Hepatocyte (in vitro differentiated cells): ENCODE data around the gene PLSCR3. TPM values are rescaled to one million over a fixed set of nuclear protein-coding genes. Genes with fewer than 3 reads are reported as not detected.

Source experiments
- DNase-seq: peaks from one replicate; pipeline ENCODE4 v3.0.0-alpha.2; 2016; ENCODE audit warnings: low spot score
- H2AFZ ChIP-seq: fragments of 200-600 bp; sonication (generic); 2 replicates; pipeline ENCODE4 v1.6.0; 2016; ENCODE audit warnings: antibody characterized with exemption, mild to moderate bottlenecking
- H3K27ac ChIP-seq: fragments of 200-600 bp; sonication (generic); 2 replicates; pipeline ENCODE4 v1.5.1; 2016; ENCODE audit warnings: mild to moderate bottlenecking
- H3K27me3 ChIP-seq: fragments of 200-600 bp; sonication (generic); 2 replicates; pipeline ENCODE4 v1.6.1; 2016
- H3K36me3 ChIP-seq: fragments of 200-600 bp; sonication (generic); replicated peaks from 2 replicates; pipeline ENCODE4 v1.5.1; 2016; ENCODE audit warnings: low read depth; ENCODE audit not compliant: insufficient read depth
- H3K4me1 ChIP-seq: fragments of 200-600 bp; sonication (generic); 2 replicates; pipeline ENCODE4 v1.5.1; 2016; ENCODE audit warnings: mild to moderate bottlenecking, moderate library complexity; ENCODE audit not compliant: insufficient read depth
- H3K4me2 ChIP-seq: fragments of 200-600 bp; sonication (generic); 2 replicates; pipeline ENCODE4 v1.6.0; 2016
- H3K4me3 ChIP-seq: fragments of 200-600 bp; sonication (generic); 2 replicates; pipeline ENCODE4 v1.5.1; 2016; ENCODE audit warnings: mild to moderate bottlenecking
- H3K79me2 ChIP-seq: fragments of 200-600 bp; sonication (generic); 2 replicates; pipeline ENCODE4 v1.6.0; 2017; ENCODE audit warnings: mild to moderate bottlenecking
- H3K9me2 ChIP-seq: fragments of 200-600 bp; sonication (generic); replicated peaks from 2 replicates; pipeline ENCODE4 v1.6.0; 2017; ENCODE audit warnings: mild to moderate bottlenecking; ENCODE audit not compliant: insufficient read depth
- H3K9me3 ChIP-seq: fragments of 200-600 bp; sonication (generic); 2 replicates; pipeline ENCODE4 v1.5.1; 2016; ENCODE audit warnings: low read depth, mild to moderate bottlenecking
- H4K20me1 ChIP-seq: fragments of 200-600 bp; sonication (generic); 2 replicates; pipeline ENCODE4 v1.6.0; 2016; ENCODE audit warnings: mild to moderate bottlenecking; ENCODE audit not compliant: insufficient read depth, poor library complexity, severe bottlenecking
- CTCF ChIP-seq: fragments of 200-600 bp; sonication (generic); IDR thresholded peaks from 2 replicates; pipeline ENCODE4 v1.5.1; 2016; ENCODE audit warnings: antibody characterized with exemption, mild to moderate bottlenecking; ENCODE audit not compliant: poor library complexity
- EZH2 ChIP-seq: fragments of 200-600 bp; sonication (generic); IDR thresholded peaks from 2 replicates; pipeline ENCODE4 v1.6.1; 2016; ENCODE audit warnings: antibody characterized with exemption, mild to moderate bottlenecking, borderline replicate concordance
- EZH2phosphoT487 ChIP-seq: fragments of 200-600 bp; sonication (generic); IDR thresholded peaks from one replicate; pipeline ENCODE4 v1.6.1; 2018; ENCODE audit warnings: antibody characterized with exemption, mild to moderate bottlenecking, low read depth, moderate library complexity; ENCODE audit not compliant: unreplicated experiment, severe bottlenecking
- WGBS: methylation state at CpG from one replicate; pipeline ENCODE4 v1.1.6; 2016; ENCODE audit warnings: low lambda C conversion rate; ENCODE audit errors: missing lambda C conversion rate; 5-methylcytosine and 5-hydroxymethylcytosine counted together
- polyA plus RNA-seq: library from polyadenylated mRNA; unstranded; fragments of >200 nt; fragmentation: Nextera tagmentation; extraction: Ambion mirVana; gene quantifications from 2 replicates; pipeline ENCODE4 v1.2.1, GENCODE V29; 2016
- total RNA-seq: library from RNA; depleted of rRNA; stranded (reverse); fragments of >200 nt; gene quantifications from 2 replicates; pipeline ENCODE4 v1.2.3, GENCODE V29; 2014

The PLSCR3 gene
- total and polyA plus RNA-seq, 2 experiments from 2014 or later: 17.6 to 59.6 TPM

GRCh38 chr17:7380855-7381683, 13.3 kb downstream of the PLSCR3 start, which contains the start of gene TNK1:
Gene TNK1, plus strand, starts transcription at chr17:7381089. Its CDS starts 1,838 bp downstream, at chr17:7382927.
- WGBS: 5% methylated on average over 31 of the region's 52 CpGs
- TF ChIP-seq CTCF: no peak
- TF ChIP-seq EZH2: no peak
- TF ChIP-seq EZH2phosphoT487: no peak
- H2AFZ ChIP-seq: peak within 1 kb of the TSS; percentile 85

GRCh38 chr17:7380321-7380720, 14.0 kb downstream of the PLSCR3 start:
- peak overlapping the region; percentile 99 for H3K4me2 ChIP-seq
- no peaks in the 10 kb centered on the region for H4K20me1 ChIP-seq
- H2AFZ ChIP-seq: peak overlapping the region; percentile 85
- peak; percentile 60 for DNase-seq
- 44% methylated on average over 7 of the region's 7 CpGs for WGBS
- peak overlapping the region; percentile 51 for H3K4me3 ChIP-seq
- TF ChIP-seq EZH2phosphoT487 (no peak), CTCF (no peak), EZH2 (no peak)
- peak overlapping the region; percentile 57 for H3K27ac ChIP-seq
- no peaks in the 10 kb centered on the region for H3K36me3 ChIP-seq
- H3K79me2 ChIP-seq: peaks cover 9% of the 10 kb centered on the region
- H3K27me3 ChIP-seq: no peaks in the 10 kb centered on the region
- H3K4me1 ChIP-seq: peaks cover 11% of the 10 kb centered on the region
- no peaks in the 10 kb centered on the region for H3K9me3 ChIP-seq
- H3K9me2 ChIP-seq: no peaks in the 10 kb centered on the region

More at GRCh38 chr17:7380855-7381683, 13.3 kb downstream of the PLSCR3 start, which contains the start of gene TNK1:
- peaks cover 9% of the 10 kb centered on the region for H3K79me2 ChIP-seq
- no peaks in the 10 kb centered on the region for H3K27me3 ChIP-seq
- peak; percentile 74 for DNase-seq
- H3K9me3 ChIP-seq: no peaks in the 10 kb centered on the region
- peak within 1 kb of the TSS; percentile 51 for H3K4me3 ChIP-seq
- peak within 1 kb of the TSS; percentile 57 for H3K27ac ChIP-seq
- peak within 1 kb of the TSS; percentile 99 for H3K4me2 ChIP-seq
- no peaks in the 10 kb centered on the region for H4K20me1 ChIP-seq
- H3K9me2 ChIP-seq: no peaks in the 10 kb centered on the region
- no peaks in the 10 kb centered on the region for H3K36me3 ChIP-seq
- H3K4me1 ChIP-seq: peaks cover 11% of the 10 kb centered on the region

GRCh38 chr17:7379134-7379533, 15.2 kb downstream of the PLSCR3 start:
- no peak for DNase-seq
- WGBS: 96% methylated on average over 3 of the region's 3 CpGs
- H4K20me1 ChIP-seq: no peaks in the 10 kb centered on the region
- H3K9me3 ChIP-seq: no peaks in the 10 kb centered on the region
- H3K79me2 ChIP-seq: peaks cover 9% of the 10 kb centered on the region
- no peak overlapping the region for H3K27ac ChIP-seq
- H3K4me3 ChIP-seq: no peak overlapping the region
- H2AFZ ChIP-seq: no peak overlapping the region
- H3K4me2 ChIP-seq: no peak overlapping the region
- TF ChIP-seq EZH2phosphoT487 (no peak), CTCF (no peak), EZH2 (no peak)
- no peaks in the 10 kb centered on the region for H3K36me3 ChIP-seq
- peaks cover 11% of the 10 kb centered on the region for H3K4me1 ChIP-seq
- H3K9me2 ChIP-seq: no peaks in the 10 kb centered on the region
- no peaks in the 10 kb centered on the region for H3K27me3 ChIP-seq
